ENCODE measurements around the gene CDH11.

DNA sequence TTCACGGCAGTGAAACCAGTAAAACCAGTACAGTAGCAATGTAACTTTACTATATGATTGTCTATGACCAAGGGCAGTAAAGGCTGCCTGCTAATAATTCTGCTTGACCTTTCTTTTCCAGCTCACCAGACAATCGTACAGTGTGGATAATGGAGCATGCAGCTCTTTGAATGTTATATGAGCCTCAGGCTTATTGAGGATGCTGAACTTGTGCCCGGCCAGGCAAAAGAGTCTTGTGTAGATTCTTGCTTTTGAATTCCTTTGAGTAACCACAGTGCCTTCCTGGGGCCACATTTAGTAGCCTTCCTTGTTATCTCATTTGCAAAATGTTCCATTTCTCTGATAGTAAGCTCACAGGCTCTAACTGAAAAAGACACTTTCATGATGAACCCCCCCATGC, 131.8 kb downstream of the CDH11 start:
- TF ChIP-seq, protein P1, sequence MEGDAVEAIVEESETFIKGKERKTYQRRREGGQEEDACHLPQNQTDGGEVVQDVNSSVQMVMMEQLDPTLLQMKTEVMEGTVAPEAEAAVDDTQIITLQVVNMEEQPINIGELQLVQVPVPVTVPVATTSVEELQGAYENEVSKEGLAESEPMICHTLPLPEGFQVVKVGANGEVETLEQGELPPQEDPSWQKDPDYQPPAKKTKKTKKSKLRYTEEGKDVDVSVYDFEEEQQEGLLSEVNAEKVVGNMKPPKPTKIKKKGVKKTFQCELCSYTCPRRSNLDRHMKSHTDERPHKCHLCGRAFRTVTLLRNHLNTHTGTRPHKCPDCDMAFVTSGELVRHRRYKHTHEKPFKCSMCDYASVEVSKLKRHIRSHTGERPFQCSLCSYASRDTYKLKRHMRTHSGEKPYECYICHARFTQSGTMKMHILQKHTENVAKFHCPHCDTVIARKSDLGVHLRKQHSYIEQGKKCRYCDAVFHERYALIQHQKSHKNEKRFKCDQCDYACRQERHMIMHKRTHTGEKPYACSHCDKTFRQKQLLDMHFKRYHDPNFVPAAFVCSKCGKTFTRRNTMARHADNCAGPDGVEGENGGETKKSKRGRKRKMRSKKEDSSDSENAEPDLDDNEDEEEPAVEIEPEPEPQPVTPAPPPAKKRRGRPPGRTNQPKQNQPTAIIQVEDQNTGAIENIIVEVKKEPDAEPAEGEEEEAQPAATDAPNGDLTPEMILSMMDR (IDR thresholded peaks at IDR 0.05 in 4 of 5, conservative IDR thresholded peaks at IDR 0.05 in 1 of 5) = no peak
- TF ChIP-seq POLR2A (IDR thresholded peaks at IDR 0.05) = no peak

Data from gastrocnemius medialis (tissue), 4 donors.